ENCODE measurements around the gene LIMS2.

Gene LIMS2

GRCh38 chr2:127605691-127606263, 69.6 kb downstream of the LIMS2 start:
- DNase-seq (ENCODE audit: low spot score): no peak

GRCh38 chr2:127604986-127605385, 70.3 kb downstream of the LIMS2 start:
- no peak for DNase-seq (ENCODE audit: low spot score)

GRCh38 chr2:127599211-127599610, 76.1 kb downstream of the LIMS2 start:
- DNase-seq (ENCODE audit: low spot score): no peak

DNA sequence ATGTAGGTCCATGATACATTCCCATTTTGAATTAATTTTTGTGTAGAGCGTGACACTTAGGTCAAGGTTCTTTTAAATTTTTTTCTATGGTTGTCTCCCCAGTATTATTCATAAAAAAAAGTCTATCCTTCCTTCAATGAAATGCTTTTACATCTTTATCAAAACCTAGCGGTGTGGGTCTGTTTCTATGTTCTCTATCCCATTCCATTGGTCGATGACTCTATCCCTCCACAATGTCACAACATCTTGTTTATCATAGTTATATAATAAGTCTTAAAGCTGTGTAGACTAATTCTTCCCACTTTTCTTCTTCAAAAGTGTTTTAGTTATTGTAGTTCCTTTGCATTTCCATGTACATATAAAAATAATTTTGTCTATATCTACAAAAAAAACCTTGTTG, 76.6 kb downstream of the LIMS2 start:
- DNase-seq (ENCODE audit: low spot score): no peak

- DNase-seq (ENCODE audit: low spot score): no peak
Observed at GRCh38 chr2:127597984-127598380, 77.3 kb downstream of the LIMS2 start.

GRCh38 chr2:127597046-127597983, 78.0 kb downstream of the LIMS2 start:
- no peak for DNase-seq (ENCODE audit: low spot score)

- DNase-seq (ENCODE audit: low spot score): no peak
Observed at GRCh38 chr2:127596311-127597045, 78.9 kb downstream of the LIMS2 start.

GRCh38 chr2:127594116-127594591, 81.2 kb downstream of the LIMS2 start:
- no peak for DNase-seq (ENCODE audit: low spot score)

GRCh38 chr2:127593228-127594115, 81.9 kb downstream of the LIMS2 start:
- no peak for DNase-seq (ENCODE audit: low spot score)

DNA sequence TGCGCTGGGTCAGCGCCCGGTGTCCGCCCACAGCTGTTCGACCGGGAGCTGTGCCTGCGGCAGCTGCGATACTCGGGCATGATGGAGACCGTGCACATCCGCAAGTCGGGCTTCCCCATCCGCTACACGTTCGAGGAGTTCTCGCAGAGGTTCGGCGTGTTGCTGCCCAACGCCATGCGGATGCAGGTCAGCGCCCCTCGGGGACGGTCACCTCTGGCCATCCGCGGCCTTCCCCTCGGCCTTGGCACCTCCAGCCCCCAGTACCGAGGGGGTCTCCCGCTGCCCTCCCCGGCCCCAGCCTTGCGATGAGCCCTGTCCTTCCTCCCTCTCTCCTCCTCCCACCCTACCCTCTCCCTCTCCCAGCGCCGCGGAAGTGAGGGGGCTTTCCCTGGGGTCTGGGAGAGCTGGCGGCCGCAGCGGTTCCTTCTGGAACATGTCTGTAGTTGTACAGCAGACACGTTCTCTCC, 82.5 kb downstream of the LIMS2 start:
- DNase-seq (ENCODE audit: low spot score): no peak

DNA sequence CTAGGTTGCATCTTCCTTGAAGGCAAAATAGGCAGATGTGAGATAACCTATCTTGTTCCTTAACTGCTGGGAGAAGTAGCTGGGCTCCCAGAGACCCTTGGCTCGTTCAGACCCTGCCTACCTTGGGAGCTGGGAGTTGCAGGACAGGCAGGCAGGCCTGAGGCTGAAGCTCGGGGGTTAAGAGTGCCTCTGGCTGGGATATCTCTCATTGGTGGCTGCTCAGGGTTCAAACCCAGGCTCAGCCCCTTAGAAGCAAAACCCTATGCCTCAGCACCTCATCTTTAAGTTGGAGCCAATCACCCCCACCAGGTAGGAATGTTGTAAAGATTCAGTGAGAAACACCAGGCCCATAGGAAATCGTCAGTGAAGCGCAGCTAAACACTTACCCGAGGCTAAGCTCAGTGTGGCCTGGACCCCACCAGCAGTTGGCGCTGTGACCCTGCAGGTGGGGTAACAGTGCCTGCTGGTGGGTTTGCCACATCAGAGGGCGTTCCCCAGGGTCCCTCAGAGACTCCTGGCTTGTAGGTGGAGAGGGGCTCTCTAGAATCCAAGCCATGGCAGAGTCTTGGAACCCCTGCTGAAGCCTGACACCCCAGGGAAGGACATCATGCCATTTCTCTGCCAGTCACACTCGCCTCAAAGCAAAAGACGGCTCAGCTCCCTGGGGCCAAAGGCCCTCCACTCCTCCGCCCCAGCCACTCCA, 84.0 kb downstream of the LIMS2 start:
- DNase-seq (ENCODE audit: low spot score): peak; percentile 34

- DNase-seq (ENCODE audit: low spot score): no peak
Observed at GRCh38 chr2:127590386-127591190, 84.7 kb downstream of the LIMS2 start.

GRCh38 chr2:127589841-127590240, 85.5 kb downstream of the LIMS2 start:
- DNase-seq (ENCODE audit: low spot score): no peak

DNA sequence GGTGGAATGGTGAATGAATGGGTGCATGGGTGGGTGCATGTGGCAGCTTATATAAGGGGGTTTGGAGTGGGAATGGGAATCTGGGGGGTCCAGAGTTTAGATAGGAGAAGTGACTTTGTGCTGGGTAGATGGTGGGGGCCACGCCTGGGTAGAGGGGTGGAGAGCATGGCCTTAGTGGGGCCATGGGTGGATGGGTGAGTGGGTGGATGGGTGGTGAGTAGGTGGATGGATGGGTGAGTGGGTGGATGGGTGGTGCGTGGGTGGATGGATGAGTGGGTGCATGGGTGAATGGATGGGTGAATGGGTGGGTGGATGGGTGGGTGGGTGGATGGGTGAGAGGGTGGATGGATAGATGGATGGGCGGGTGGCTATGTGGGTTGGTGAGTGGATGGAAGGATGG, 86.0 kb downstream of the LIMS2 start:
- DNase-seq (ENCODE audit: low spot score): no peak
